Measurements from ENCODE around the gene JPH2.

Gene JPH2

DNA sequence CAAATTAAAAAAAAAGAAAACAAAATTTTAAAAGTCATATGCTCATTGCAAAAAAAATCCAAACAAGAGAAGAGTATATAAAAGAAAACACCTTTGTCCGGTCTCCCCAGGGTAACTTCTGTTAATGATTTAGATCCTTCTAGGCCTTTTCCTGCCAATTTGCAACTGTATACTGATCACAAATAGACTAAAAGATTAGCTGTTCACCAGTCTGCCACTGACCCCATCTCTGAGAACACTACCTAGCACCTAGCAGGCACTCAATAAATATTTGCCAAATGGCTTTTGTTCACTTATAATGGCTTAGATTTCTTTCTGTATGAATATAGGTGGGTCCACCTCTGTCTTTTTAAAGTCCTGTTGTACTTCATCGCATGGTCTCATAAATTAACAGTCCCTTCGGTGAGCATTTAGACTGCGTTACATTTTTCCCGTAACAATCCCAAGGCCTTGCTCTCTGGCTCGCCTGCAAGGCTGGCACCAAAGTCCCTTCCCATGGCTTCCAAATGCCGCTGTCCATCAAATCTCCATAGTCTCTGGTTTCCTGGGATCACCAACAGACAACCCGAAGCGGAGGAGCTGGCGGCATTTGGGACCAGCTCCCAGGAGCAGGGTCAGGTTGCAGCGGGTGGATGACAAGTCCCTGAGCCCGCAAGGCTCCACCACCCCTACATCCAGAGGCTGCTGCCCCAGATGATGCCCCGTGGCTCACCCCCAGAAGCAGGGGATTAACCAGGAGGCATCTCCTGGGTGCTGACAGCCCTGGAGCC is 11.8 kb downstream of the JPH2 start:
- H3K27me3 ChIP-seq (ENCODE audit: low read length): no peaks in the 10 kb centered on the region
- H2AFZ ChIP-seq (ENCODE audit: low read depth, low read length, severe bottlenecking): no peak overlapping the region
- no peaks in the 10 kb centered on the region for H3K79me2 ChIP-seq (ENCODE audit: insufficient read depth, low read length)
- no peak overlapping the region for H3K27ac ChIP-seq (ENCODE audit: low read depth, low read length)
- no peaks in the 10 kb centered on the region for H3K36me3 ChIP-seq (ENCODE audit: low read length)
- TF ChIP-seq EZH2phosphoT487 (conservative IDR thresholded peaks at IDR 0.05; ENCODE audit: low read length): no peak
- TF ChIP-seq, protein P1, sequence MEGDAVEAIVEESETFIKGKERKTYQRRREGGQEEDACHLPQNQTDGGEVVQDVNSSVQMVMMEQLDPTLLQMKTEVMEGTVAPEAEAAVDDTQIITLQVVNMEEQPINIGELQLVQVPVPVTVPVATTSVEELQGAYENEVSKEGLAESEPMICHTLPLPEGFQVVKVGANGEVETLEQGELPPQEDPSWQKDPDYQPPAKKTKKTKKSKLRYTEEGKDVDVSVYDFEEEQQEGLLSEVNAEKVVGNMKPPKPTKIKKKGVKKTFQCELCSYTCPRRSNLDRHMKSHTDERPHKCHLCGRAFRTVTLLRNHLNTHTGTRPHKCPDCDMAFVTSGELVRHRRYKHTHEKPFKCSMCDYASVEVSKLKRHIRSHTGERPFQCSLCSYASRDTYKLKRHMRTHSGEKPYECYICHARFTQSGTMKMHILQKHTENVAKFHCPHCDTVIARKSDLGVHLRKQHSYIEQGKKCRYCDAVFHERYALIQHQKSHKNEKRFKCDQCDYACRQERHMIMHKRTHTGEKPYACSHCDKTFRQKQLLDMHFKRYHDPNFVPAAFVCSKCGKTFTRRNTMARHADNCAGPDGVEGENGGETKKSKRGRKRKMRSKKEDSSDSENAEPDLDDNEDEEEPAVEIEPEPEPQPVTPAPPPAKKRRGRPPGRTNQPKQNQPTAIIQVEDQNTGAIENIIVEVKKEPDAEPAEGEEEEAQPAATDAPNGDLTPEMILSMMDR (IDR thresholded peaks at IDR 0.05; ENCODE audit: insufficient read depth, low read length, poor library complexity, severe bottlenecking): no peak
- H3K4me2 ChIP-seq (ENCODE audit: low read depth, low read length, poor library complexity, severe bottlenecking): no peak overlapping the region
- no peaks in the 10 kb centered on the region for H3K9me3 ChIP-seq (ENCODE audit: insufficient read depth, low read length)
- H3K9me2 ChIP-seq (replicated peaks; ENCODE audit: insufficient read depth, low read length): no peaks in the 10 kb centered on the region
- no peaks in the 10 kb centered on the region for H3F3A ChIP-seq (ENCODE audit: insufficient read depth)
- no peak overlapping the region for H3K9ac ChIP-seq (ENCODE audit: low read length)
- no peak overlapping the region for H3K4me3 ChIP-seq (ENCODE audit: insufficient read depth, low read length, poor library complexity, severe bottlenecking)
- H4K20me1 ChIP-seq (ENCODE audit: low read depth, low read length): no peaks in the 10 kb centered on the region

DNA sequence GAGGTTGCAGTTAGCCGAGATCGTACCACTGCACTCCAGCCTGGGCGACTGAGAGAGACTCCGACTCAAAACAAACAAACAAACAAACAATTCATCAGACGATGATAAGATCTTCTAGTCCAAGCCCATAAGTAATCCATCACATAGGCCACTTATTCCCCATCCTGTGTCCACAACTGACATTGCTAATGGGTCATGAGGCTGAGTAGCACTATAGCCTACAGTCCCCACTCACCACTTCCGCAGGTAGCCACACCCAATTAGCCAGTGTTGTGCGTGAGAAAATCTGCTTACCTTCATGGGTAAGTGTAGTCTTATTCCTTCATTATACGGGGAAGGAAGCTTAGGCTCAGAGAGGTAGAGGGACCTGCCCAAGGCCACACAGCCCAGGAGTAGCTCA is 13.1 kb downstream of the JPH2 start:
- Histone ChIP-seq H4K20me1 (ENCODE audit: low read depth, low read length) (no peaks in the 10 kb centered on the region), H3K9me2 (replicated peaks; ENCODE audit: insufficient read depth, low read length) (no peaks in the 10 kb centered on the region), H3K4me2 (ENCODE audit: low read depth, low read length, poor library complexity, severe bottlenecking) (no peak overlapping the region), H3K9me3 (ENCODE audit: insufficient read depth, low read length) (no peaks in the 10 kb centered on the region), H3F3A (ENCODE audit: insufficient read depth) (no peaks in the 10 kb centered on the region), H3K4me3 (ENCODE audit: insufficient read depth, low read length, poor library complexity, severe bottlenecking) (no peak overlapping the region), H3K36me3 (ENCODE audit: low read length) (no peaks in the 10 kb centered on the region), H3K27me3 (ENCODE audit: low read length) (no peaks in the 10 kb centered on the region), H2AFZ (ENCODE audit: low read depth, low read length, severe bottlenecking) (no peak overlapping the region), H3K9ac (ENCODE audit: low read length) (no peak overlapping the region), H3K79me2 (ENCODE audit: insufficient read depth, low read length) (no peaks in the 10 kb centered on the region), H3K27ac (ENCODE audit: low read depth, low read length) (no peak overlapping the region)
- no peak for TF ChIP-seq EZH2phosphoT487 (conservative IDR thresholded peaks at IDR 0.05; ENCODE audit: low read length)
- TF ChIP-seq, protein P1 (IDR thresholded peaks at IDR 0.05; ENCODE audit: insufficient read depth, low read length, poor library complexity, severe bottlenecking): no peak

DNA sequence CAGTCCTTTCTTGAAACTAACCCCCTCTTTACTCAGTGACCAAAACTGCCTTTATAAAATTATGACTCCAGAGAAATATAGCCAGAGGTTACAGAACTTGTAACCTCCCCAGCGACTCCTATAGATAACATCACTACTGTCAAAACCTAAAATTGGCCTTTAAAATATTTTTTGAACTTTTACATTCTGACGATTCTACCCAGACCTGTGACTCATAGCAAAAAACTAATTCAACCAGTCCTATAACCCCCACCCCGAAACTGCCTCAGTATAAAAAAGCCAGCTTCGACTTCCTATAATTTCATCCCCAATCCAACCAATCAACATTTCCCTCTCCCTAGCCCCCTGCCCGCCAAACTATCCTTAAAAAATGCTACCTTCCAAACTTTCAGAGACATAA is 13.9 kb downstream of the JPH2 start:
- Histone ChIP-seq H3K9me3 (ENCODE audit: insufficient read depth, low read length) (no peaks in the 10 kb centered on the region), H2AFZ (ENCODE audit: low read depth, low read length, severe bottlenecking) (no peak overlapping the region), H3K9me2 (replicated peaks; ENCODE audit: insufficient read depth, low read length) (no peaks in the 10 kb centered on the region), H3K9ac (ENCODE audit: low read length) (no peak overlapping the region), H3K4me2 (ENCODE audit: low read depth, low read length, poor library complexity, severe bottlenecking) (no peak overlapping the region), H4K20me1 (ENCODE audit: low read depth, low read length) (no peaks in the 10 kb centered on the region), H3F3A (ENCODE audit: insufficient read depth) (no peaks in the 10 kb centered on the region), H3K36me3 (ENCODE audit: low read length) (no peaks in the 10 kb centered on the region), H3K27ac (ENCODE audit: low read depth, low read length) (no peak overlapping the region), H3K27me3 (ENCODE audit: low read length) (no peaks in the 10 kb centered on the region), H3K79me2 (ENCODE audit: insufficient read depth, low read length) (no peaks in the 10 kb centered on the region), H3K4me3 (ENCODE audit: insufficient read depth, low read length, poor library complexity, severe bottlenecking) (no peak overlapping the region)
- TF ChIP-seq EZH2phosphoT487 (conservative IDR thresholded peaks at IDR 0.05; ENCODE audit: low read length): no peak
- TF ChIP-seq, protein P1 (IDR thresholded peaks at IDR 0.05; ENCODE audit: insufficient read depth, low read length, poor library complexity, severe bottlenecking): no peak

Data from SU-DHL-6 (cell line).